ENCODE measurements around the gene KIF1B. TPM values are rescaled to one million over a fixed set of nuclear protein-coding genes. Genes with fewer than 3 reads are reported as not detected.

KIF1B gene
- total RNA-seq, 6 experiments from 2014 or later: 21.7 to 29.4 (median 23.2) TPM

DNA sequence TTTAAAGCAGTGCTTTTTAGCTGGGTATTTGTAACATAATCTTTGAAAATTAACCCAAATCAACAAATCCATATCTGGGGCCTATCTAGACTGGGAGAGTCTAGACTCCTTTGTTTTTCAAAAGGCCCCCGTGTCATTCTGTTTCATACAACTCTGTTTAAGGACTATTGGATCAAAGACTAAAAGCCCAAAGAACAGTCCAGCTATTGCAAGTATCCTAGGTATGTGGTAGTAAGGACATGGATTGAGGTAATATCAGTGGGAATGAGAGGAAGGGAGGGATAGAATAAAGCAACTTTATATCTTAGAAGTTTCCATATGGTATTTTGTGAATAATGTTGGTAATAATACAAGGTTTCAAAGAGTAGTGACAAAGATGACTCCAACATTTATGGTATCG lies 18.2 kb downstream of the KIF1B start:
- intact Hi-C loops (cut with DNase I): no loop called here

GRCh38 chr1:10229903-10230302 lies 19.5 kb downstream of the KIF1B start:
- no peak for ATAC-seq
- Histone ChIP-seq H3K4me3 (no peak overlapping the region), H3K4me1 (no peaks in the 10 kb centered on the region), H3K27me3 (no peaks in the 10 kb centered on the region), H3K27ac (no peak overlapping the region), H3K9me3 (no peaks in the 10 kb centered on the region), H3K36me3 (peaks cover 0 to 3% (median 0%) of the 10 kb centered on the region in 4 donors)
- DNase-seq: peak in 1 of 3 donors; percentile 12
- no peak for TF ChIP-seq CTCF (IDR thresholded peaks at IDR 0.05)
- TF ChIP-seq POLR2A (IDR thresholded peaks at IDR 0.05): no peak
- 88% methylated on average over 4 of the region's 5 CpGs for WGBS (ENCODE audit: insufficient coverage, low coverage, low lambda C conversion rate, missing lambda C conversion rate)
- intact Hi-C loops (cut with DNase I): no loop called here

More for the DNA sequence above, 18.2 kb downstream of the KIF1B start:
- ATAC-seq (no peak), DNase-seq (no peak)
- Histone ChIP-seq H3K36me3 (peaks cover 0 to 3% (median 0%) of the 10 kb centered on the region in 4 donors), H3K4me1 (no peaks in the 10 kb centered on the region), H3K27me3 (no peaks in the 10 kb centered on the region), H3K9me3 (no peaks in the 10 kb centered on the region), H3K27ac (no peak overlapping the region), H3K4me3 (no peak overlapping the region)
- no peak for TF ChIP-seq POLR2A (IDR thresholded peaks at IDR 0.05)
- no peak for TF ChIP-seq CTCF (IDR thresholded peaks at IDR 0.05)
- WGBS (ENCODE audit: insufficient coverage, low coverage, low lambda C conversion rate, missing lambda C conversion rate): 66% methylated on average over 2 of the region's 2 CpGs

- no peak for ATAC-seq
- Histone ChIP-seq H3K36me3 (peaks cover 0 to 3% (median 0%) of the 10 kb centered on the region in 4 donors), H3K4me3 (no peak overlapping the region), H3K9me3 (no peaks in the 10 kb centered on the region), H3K27ac (no peak overlapping the region), H3K4me1 (no peaks in the 10 kb centered on the region), H3K27me3 (no peaks in the 10 kb centered on the region)
- intact Hi-C loops (cut with DNase I): no loop called here
- TF ChIP-seq CTCF (IDR thresholded peaks at IDR 0.05) (no peak), POLR2A (IDR thresholded peaks at IDR 0.05) (no peak)
- WGBS (ENCODE audit: insufficient coverage, low coverage, low lambda C conversion rate, missing lambda C conversion rate): 86% methylated on average over 5 of the region's 5 CpGs
- DNase-seq: peak in 1 of 3 donors; percentile 23
These were observed 21.8 kb downstream of the KIF1B start for GRCh38 chr1:10232163-10232562.

DNA sequence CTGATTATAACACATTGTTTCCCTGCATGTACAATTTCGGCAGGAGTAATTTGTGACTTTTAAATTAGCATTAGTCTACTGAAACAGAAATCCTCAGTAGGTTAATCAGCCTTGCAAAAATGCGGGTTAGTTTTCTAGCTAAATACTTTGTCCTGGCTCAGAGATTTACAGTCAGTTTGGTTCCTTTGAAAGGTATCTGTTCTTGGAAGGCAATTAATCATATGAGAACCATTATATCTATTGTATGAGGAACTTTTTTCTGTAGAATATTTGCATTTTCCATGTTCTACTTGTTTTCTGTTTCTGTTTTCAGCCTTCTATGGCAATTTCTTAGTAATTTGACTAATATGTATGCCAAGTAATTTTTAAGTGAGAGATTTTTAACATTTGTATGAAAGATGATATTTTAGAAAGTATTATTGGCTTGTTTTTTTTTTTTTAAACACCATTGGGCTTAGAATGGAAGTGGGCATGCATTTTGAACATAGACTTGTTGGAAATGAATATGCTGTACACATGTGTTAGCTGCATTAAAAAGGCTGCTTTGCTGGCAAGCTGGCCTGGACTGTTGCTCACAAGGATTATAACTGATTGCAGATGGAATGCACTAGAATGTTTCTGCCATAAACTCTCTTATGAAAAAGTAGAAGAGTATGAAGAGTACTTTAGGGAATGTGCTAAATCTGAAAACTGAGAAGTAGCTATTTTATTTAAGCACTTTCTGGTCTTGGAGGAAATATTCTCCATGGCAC lies 26.2 kb downstream of the KIF1B start:
- Histone ChIP-seq H3K4me3 (no peak overlapping the region), H3K27me3 (no peaks in the 10 kb centered on the region), H3K27ac (no peak overlapping the region), H3K36me3 (peaks cover 0 to 3% (median 0%) of the 10 kb centered on the region in 4 donors), H3K9me3 (no peaks in the 10 kb centered on the region), H3K4me1 (no peaks in the 10 kb centered on the region)
- DNase-seq (no peak), ATAC-seq (no peak)
- no peak for TF ChIP-seq POLR2A (IDR thresholded peaks at IDR 0.05)
- TF ChIP-seq CTCF (IDR thresholded peaks at IDR 0.05): no peak
- intact Hi-C loops (cut with DNase I): no loop called here
- whole genome bisulfite sequencing (ENCODE audit: insufficient coverage, low coverage, low lambda C conversion rate, missing lambda C conversion rate): 81% methylated on average over 2 of the region's 2 CpGs

Data from right lobe of liver (tissue), 6 donors.